Adrenal gland (tissue), 12 donors: Measurements from ENCODE around the gene COL6A3. TPM values are rescaled to one million over a fixed set of nuclear protein-coding genes. Genes with fewer than 3 reads are reported as not detected.

ENCODE experiments used
- DNase-seq, 7 donors: peaks; one replicate each; pipeline ENCODE4 v3.0.0-alpha.2; 2019 to 2020
- H3K27ac ChIP-seq, 5 donors: fragments of 200-600 bp; sonication (generic) in 4 of 5; 1 replicate in 3 of 5; 2 replicates in 2 of 5; pipeline versions ENCODE4 v1.5.1 to v1.8.0; 2016 to 2020; ENCODE audit warnings: mild to moderate bottlenecking in 1 of 5
- H3K27me3 ChIP-seq: fragments of 200-600 bp; 2 replicates; pipeline ENCODE4 v1.8.0; 2021
- H3K36me3 ChIP-seq, 2 donors: fragments of 200-600 bp; replicated peaks in 1 of 2; 1 replicate in 1 of 2; 2 replicates in 1 of 2; pipeline versions ENCODE4 v1.5.1 to v1.8.0; 2018 to 2022
- H3K4me1 ChIP-seq, 2 donors: fragments of 200-600 bp; replicated peaks in 1 of 2; 1 replicate in 1 of 2; 2 replicates in 1 of 2; pipeline versions ENCODE4 v1.5.1 to v1.8.0; 2018 to 2021
- H3K4me3 ChIP-seq, 4 donors: fragments of 200-600 bp; sonication (generic) in 3 of 4; one replicate each; pipeline ENCODE4 v1.5.1; 2016 to 2018
- H3K9me3 ChIP-seq, 3 donors: fragments of 200-600 bp; sonication (generic) in 1 of 3; replicated peaks in 1 of 3; 1 replicate in 2 of 3; 2 replicates in 1 of 3; pipeline versions ENCODE4 v1.5.1 to v1.8.0; 2016 to 2021
- POLR2A ChIP-seq, 2 donors: fragments of 450-650 bp; IDR thresholded peaks; one replicate each; pipeline ENCODE4 v1.6.1; 2017; ENCODE audit warnings: antibody characterized with exemption in 2 of 2, mild to moderate bottlenecking in 2 of 2, moderate library complexity in 1 of 2
- WGBS, 4 donors: extraction: QIAGEN DNeasy Blood & Tissue Kit in 2 of 4; methylation state at CpG; one replicate each; pipeline versions ENCODE4 v1.1.5 to v1.1.7; 2013 to 2017; 5-methylcytosine and 5-hydroxymethylcytosine counted together
- intact Hi-C, 2 donors: fragments of 100-400 bp; cut with DNase I; formaldehyde crosslinking; loops; one replicate each; pipeline versions ENCODE4 v1.14.1 to v1.15.0; 2022 to 2023
- polyA plus RNA-seq, 3 donors: library from polyadenylated mRNA; stranded (reverse); fragments of 200-250 nt in 2 of 3; fragments of 350-450 nt in 1 of 3; fragmentation: Illumina TruSeq in 1 of 3; extraction: RNeasy Lipid Tissue Mini Kit (QIAGEN cat#74804) in 1 of 3; gene quantifications; one replicate each; pipeline ENCODE4 v1.2.3, GENCODE V29; 2013 to 2014
- total RNA-seq, 9 donors: library from RNA; depleted of rRNA in 4 of 9; stranded (reverse); fragments of >200 nt in 4 of 9; fragments of 120-200 nt in 1 of 9; fragmentation: NEBNext Ultra II Directional in 1 of 9; extraction: Animal tissue kit (Norgen Biotek cat#: 25700) in 1 of 9; gene quantifications; one replicate each; pipeline versions ENCODE4 v1.1.0 to v1.2.4, GENCODE V29; 2013 to 2023
- TF ChIP-seq, protein P1 (sequence below), 6 experiments: fragments of 450-650 bp in 4 of 6; fragments of 200-600 bp in 2 of 6; sonication (generic) in 1 of 6; IDR thresholded peaks; 1 replicate in 5 of 6; 2 replicates in 1 of 6; pipeline versions ENCODE4 v1.5.1 to v1.8.0; 2016 to 2021; ENCODE audit warnings: antibody characterized with exemption in 6 of 6, mild to moderate bottlenecking in 2 of 6, moderate library complexity in 1 of 6
- donor health status: healthy with polysubstance abuse.
- donor health status: Bipolar disorder and iron deficiency.
- donor health status: DM: yes; HTN: yes; CAD: no.
- donor health status: DM: no; HTN: no; CAD: no.
- donor health status: DM: no; HTN: no; CAD: no.
- donor health status: DM: yes; HTN: yes; CAD: no.

COL6A3 gene
- total and polyA plus RNA-seq, 12 donors, result 15.5 to 69.4 (median 33.1) TPM

GRCh38 chr2:237374284-237375060, 39.5 kb downstream of the COL6A3 start:
- DNase-seq, result no peak
- Histone ChIP-seq H3K27me3 (no peaks in the 10 kb centered on the region), H3K9me3 (no peaks in the 10 kb centered on the region), H3K27ac (no peak overlapping the region), H3K36me3 (peaks cover 0 to 6% of the 10 kb centered on the region in 2 donors), H3K4me3 (no peak overlapping the region), H3K4me1 (no peaks in the 10 kb centered on the region)
- TF ChIP-seq POLR2A (IDR thresholded peaks at IDR 0.05), result no peak
- TF ChIP-seq, protein P1, sequence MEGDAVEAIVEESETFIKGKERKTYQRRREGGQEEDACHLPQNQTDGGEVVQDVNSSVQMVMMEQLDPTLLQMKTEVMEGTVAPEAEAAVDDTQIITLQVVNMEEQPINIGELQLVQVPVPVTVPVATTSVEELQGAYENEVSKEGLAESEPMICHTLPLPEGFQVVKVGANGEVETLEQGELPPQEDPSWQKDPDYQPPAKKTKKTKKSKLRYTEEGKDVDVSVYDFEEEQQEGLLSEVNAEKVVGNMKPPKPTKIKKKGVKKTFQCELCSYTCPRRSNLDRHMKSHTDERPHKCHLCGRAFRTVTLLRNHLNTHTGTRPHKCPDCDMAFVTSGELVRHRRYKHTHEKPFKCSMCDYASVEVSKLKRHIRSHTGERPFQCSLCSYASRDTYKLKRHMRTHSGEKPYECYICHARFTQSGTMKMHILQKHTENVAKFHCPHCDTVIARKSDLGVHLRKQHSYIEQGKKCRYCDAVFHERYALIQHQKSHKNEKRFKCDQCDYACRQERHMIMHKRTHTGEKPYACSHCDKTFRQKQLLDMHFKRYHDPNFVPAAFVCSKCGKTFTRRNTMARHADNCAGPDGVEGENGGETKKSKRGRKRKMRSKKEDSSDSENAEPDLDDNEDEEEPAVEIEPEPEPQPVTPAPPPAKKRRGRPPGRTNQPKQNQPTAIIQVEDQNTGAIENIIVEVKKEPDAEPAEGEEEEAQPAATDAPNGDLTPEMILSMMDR (IDR thresholded peaks at IDR 0.05), result no peak
- WGBS, 4 donors, result 90 to 96% (median 92%) methylated on average over 27 to 35 of the region's 35 CpGs
- intact Hi-C loops, result no loop called here

GRCh38 chr2:237371856-237372255, 42.1 kb downstream of the COL6A3 start:
- DNase-seq, result no peak
- Histone ChIP-seq H3K36me3 (peaks cover 0 to 6% of the 10 kb centered on the region in 2 donors), H3K4me1 (no peaks in the 10 kb centered on the region), H3K4me3 (no peak overlapping the region), H3K27me3 (no peaks in the 10 kb centered on the region), H3K27ac (no peak overlapping the region), H3K9me3 (no peaks in the 10 kb centered on the region)
- WGBS, 4 donors, result 92 to 95% (median 93%) methylated on average over 16 to 24 of the region's 24 CpGs
- intact Hi-C loops, result no loop called here
- TF ChIP-seq, protein P1 (IDR thresholded peaks at IDR 0.05), result no peak
- no peak for TF ChIP-seq POLR2A (IDR thresholded peaks at IDR 0.05)

- no peak for DNase-seq
- H3K36me3 ChIP-seq, result no peaks in the 10 kb centered on the region
- no peak for TF ChIP-seq POLR2A (IDR thresholded peaks at IDR 0.05)
- TF ChIP-seq, protein P1 (IDR thresholded peaks at IDR 0.05), result no peak
Observed at GRCh38 chr2:237365671-237366070, 48.3 kb downstream of the COL6A3 start.

GRCh38 chr2:237364655-237365054, 49.3 kb downstream of the COL6A3 start:
- Histone ChIP-seq H3K4me3 (no peak overlapping the region), H3K27ac (no peak overlapping the region), H3K4me1 (no peaks in the 10 kb centered on the region), H3K36me3 (no peaks in the 10 kb centered on the region), H3K27me3 (no peaks in the 10 kb centered on the region), H3K9me3 (no peaks in the 10 kb centered on the region)
- WGBS, 4 donors, result 87 to 92% (median 88%) methylated on average over 7 of the region's 7 CpGs
- no peak for DNase-seq
- intact Hi-C loops, result no loop called here
- no peak for TF ChIP-seq POLR2A (IDR thresholded peaks at IDR 0.05)
- TF ChIP-seq, protein P1 (IDR thresholded peaks at IDR 0.05), result no peak

More at GRCh38 chr2:237365671-237366070, 48.3 kb downstream of the COL6A3 start:
- intact Hi-C loops, result no loop called here
- H3K27ac ChIP-seq, result no peak overlapping the region
- H3K4me3 ChIP-seq, result no peak overlapping the region
- H3K9me3 ChIP-seq, result no peaks in the 10 kb centered on the region
- 94 to 98% (median 95%) methylated on average over 6 to 19 of the region's 19 CpGs for WGBS, 4 donors
- no peaks in the 10 kb centered on the region for H3K4me1 ChIP-seq
- H3K27me3 ChIP-seq, result no peaks in the 10 kb centered on the region
